Gastroesophageal sphincter (tissue), 3 donors: ENCODE measurements around the gene COMTD1.

Experiments
- EP300 ChIP-seq: sonication (generic); formaldehyde crosslinking; IDR thresholded peaks from one replicate; pipeline ENCODE4 v1.6.1; 2017; ENCODE audit warnings: antibody characterized with exemption, mild to moderate bottlenecking
- POLR2A ChIP-seq, 2 donors: fragments of 450-650 bp; IDR thresholded peaks; one replicate each; pipeline ENCODE4 v1.6.1; 2017; ENCODE audit warnings: antibody characterized with exemption in 2 of 2, mild to moderate bottlenecking in 2 of 2, moderate library complexity in 1 of 2
- POLR2AphosphoS5 ChIP-seq: sonication (generic); formaldehyde crosslinking; IDR thresholded peaks from one replicate; pipeline ENCODE4 v1.6.1; 2017; ENCODE audit warnings: antibody characterized with exemption
- TF ChIP-seq, protein P1 (sequence below), 4 experiments: fragments of 200-600 bp in 2 of 4; fragments of 450-650 bp in 2 of 4; sonication (generic) in 1 of 4; IDR thresholded peaks; one replicate each; pipeline ENCODE4 v1.5.1; 2017 to 2019; ENCODE audit warnings: antibody characterized with exemption in 4 of 4, mild to moderate bottlenecking in 2 of 4, moderate library complexity in 2 of 4

DNA sequence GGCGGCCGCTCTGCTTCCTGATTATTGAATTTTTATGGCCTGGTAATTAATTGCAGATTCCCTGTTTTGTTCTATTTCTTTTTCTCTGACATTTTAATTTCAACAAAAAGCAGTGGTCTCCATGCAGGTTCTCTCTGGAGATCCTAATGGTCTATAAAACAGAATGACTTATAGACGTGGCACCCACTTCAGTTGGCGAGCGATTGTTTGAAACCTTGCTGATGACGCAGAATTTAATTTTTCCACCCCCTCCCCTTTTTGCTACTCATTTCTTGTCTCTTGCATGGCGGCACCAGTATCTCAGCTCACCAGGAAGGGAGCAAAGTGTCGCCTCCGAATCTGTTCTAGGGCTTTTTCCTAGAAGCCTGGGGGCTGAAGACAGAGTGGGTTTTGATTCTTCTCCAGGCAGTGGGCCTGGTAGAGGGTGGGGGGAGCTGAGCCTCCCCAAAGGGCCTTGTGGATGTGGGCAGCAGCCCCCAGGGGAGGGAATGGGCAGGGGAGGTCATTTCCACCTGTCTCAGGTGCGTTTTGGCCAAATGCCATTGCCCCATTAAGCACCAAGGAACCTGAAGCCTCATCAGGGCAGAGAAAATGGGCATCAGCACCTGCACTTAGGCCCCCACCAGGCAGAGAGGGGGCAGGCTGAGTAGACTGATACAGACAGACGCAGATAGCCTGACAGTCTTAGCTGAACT lies 3.5 kb upstream of the COMTD1 start:
- TF ChIP-seq POLR2A (IDR thresholded peaks at IDR 0.05) (no peak), POLR2AphosphoS5 (no peak), EP300 (no peak)
- TF ChIP-seq, protein P1, sequence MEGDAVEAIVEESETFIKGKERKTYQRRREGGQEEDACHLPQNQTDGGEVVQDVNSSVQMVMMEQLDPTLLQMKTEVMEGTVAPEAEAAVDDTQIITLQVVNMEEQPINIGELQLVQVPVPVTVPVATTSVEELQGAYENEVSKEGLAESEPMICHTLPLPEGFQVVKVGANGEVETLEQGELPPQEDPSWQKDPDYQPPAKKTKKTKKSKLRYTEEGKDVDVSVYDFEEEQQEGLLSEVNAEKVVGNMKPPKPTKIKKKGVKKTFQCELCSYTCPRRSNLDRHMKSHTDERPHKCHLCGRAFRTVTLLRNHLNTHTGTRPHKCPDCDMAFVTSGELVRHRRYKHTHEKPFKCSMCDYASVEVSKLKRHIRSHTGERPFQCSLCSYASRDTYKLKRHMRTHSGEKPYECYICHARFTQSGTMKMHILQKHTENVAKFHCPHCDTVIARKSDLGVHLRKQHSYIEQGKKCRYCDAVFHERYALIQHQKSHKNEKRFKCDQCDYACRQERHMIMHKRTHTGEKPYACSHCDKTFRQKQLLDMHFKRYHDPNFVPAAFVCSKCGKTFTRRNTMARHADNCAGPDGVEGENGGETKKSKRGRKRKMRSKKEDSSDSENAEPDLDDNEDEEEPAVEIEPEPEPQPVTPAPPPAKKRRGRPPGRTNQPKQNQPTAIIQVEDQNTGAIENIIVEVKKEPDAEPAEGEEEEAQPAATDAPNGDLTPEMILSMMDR (IDR thresholded peaks at IDR 0.05), result no peak
